Measurements from ENCODE around the gene FLT1.

GRCh38 chr13:28338742-28339141 is 156.2 kb downstream of the FLT1 start:
- TF ChIP-seq, protein P1, sequence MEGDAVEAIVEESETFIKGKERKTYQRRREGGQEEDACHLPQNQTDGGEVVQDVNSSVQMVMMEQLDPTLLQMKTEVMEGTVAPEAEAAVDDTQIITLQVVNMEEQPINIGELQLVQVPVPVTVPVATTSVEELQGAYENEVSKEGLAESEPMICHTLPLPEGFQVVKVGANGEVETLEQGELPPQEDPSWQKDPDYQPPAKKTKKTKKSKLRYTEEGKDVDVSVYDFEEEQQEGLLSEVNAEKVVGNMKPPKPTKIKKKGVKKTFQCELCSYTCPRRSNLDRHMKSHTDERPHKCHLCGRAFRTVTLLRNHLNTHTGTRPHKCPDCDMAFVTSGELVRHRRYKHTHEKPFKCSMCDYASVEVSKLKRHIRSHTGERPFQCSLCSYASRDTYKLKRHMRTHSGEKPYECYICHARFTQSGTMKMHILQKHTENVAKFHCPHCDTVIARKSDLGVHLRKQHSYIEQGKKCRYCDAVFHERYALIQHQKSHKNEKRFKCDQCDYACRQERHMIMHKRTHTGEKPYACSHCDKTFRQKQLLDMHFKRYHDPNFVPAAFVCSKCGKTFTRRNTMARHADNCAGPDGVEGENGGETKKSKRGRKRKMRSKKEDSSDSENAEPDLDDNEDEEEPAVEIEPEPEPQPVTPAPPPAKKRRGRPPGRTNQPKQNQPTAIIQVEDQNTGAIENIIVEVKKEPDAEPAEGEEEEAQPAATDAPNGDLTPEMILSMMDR (IDR thresholded peaks at IDR 0.05), result no peak
- TF ChIP-seq EP300 (IDR thresholded peaks at IDR 0.05), result no peak
